ACHN (cell line): ENCODE data around the gene LRPPRC.

Experiments used
- DNase-seq: peaks from one replicate; pipeline ENCODE4 v3.0.0-alpha.2; 2015
- in situ Hi-C: cut with HindIII; loops from 2 replicates; pipeline ENCODE4 v1.10.0; 2017; ENCODE audit warnings: low sequenced_read_pairs, low pct_ligation_motif_present, low pct_unique_long_range_greater_than_20kb

Gene LRPPRC

DNA sequence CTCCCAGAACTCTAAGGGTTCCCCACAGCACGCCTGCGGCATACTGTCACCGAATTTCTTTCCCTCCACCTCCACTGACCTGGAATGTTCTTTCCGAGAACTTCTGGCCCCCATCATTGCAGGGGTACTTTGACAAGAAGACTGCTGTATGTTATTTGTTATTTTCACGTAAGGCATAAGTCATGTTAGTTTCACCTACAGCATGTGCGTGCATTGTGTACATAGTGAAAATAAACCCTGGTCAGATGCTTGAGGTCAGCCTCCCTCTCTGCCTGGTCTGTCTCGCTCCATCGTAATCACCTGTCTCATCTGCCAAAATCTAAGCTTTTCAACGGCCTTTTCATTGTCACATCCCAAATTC is 152.9 kb downstream of the LRPPRC start:
- DNase-seq = no peak
- in situ Hi-C loops = no loop called here

DNA sequence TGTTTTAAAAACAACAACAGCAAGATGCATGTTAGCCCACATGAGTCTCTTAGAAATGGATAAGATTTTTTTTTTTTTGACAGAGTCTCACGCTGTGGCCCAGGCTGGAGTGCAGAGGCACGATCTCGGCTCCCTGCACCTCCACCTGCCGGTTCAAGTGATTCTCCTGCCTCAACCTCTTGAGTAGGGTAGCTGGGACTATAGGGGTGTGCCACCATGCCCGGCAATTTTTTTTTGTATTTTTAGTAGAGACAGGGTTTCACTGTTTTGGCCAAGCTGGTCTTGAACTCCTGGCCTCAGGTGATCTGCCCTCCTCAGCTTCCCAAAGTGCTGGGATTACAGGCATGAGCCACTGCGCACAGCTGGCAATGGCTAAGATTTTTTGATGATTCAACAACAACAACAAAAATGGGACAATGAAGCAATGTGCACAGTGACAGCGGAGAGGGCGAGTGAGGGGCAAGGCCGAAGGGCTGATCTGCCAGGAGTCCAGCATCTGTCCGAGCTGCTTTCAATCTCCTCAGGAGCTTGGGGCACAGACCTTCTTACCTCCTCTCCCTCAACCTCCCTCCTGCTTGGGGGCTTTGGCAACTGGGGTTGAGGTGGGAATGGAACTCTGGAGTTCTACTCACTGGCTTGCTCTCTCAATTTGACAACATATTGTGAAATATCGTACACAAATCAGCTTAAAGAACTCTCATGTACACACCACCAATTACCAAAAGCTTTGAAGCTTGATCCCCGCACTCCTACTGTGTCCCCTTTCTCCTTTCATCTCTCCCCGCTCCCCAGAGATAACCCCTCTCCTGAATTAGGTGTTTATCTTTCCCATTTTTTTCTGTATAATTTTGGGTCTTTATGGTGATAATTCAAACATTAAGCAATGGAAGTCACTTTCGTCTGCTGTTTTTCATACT is 153.6 kb downstream of the LRPPRC start:
- no peak for DNase-seq
- in situ Hi-C loops = no loop called here

DNA sequence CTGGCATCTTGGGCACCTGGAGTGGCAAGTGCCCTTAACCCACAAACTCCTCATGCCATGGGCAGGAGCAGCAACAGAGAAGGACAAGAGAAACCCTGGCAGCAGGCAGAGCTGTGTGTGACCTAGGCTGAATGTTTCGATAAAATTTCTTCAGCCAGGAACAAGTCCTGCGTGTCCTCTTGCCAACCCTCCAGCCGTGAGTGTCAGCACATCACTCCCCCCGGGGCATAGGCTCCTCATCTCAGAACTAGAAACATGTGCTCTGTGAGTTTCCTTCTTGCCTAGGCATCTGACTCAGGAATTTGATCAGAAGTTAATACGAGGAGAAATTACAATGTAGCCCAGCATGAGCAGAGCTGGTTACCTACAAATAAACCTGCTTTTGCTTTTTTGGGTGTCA is 154.8 kb downstream of the LRPPRC start:
- no peak for DNase-seq
- in situ Hi-C loops = no loop called here

GRCh38 chr2:43839776-43840564 is 155.8 kb downstream of the LRPPRC start:
- in situ Hi-C loops = no loop called here
- DNase-seq = no peak

DNA sequence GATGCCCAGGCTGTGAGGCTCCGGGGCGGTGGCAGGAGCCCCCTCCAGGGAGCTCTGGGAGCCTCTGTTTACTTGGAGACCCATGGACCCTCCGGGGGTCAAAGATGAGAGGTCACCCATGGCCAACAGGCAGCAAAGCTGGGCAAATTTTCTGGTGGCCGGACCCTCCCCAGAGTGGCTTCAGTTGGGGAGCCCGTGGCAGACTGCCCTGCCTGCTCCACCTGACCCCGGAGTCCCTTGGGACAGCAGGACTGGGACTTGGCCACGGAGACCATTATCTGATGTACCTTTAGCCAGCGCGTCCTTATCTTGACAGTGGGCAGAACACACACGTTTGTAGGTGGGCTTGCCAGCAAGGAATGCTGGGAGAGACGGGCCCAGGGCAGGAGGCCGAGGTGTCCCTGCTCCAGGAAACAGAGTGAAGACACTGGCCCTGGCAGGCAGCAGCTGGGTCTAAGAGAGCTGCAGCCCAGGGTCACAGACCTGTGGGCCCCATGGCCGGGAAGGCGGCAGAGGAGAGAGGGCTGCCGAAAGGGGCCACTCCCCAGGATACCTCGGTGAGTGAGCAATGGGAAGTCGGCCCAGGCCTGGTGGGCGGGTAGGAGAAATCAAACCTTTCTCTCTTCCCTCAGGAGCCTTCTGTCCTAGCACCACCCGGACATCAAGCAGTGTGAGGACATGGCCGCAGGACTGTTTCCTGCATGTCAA is 157.1 kb downstream of the LRPPRC start, which contains the start of the genes ABCG5 and ABCG8:
ABCG5 (minus strand) TSS at position 280 of the 708 bp plus-strand sequence; CDS start at position 120, 160 bp downstream.
ABCG8 (plus strand) TSS at position 412 of the 708 bp plus-strand sequence; CDS start at position 495, 83 bp downstream.
- in situ Hi-C loops = no loop called here
- no peak for DNase-seq

GRCh38 chr2:43837831-43838559 is 157.8 kb downstream of the LRPPRC start:
- in situ Hi-C loops = no loop called here

GRCh38 chr2:43837033-43837432 is 158.8 kb downstream of the LRPPRC start:
- in situ Hi-C loops = no loop called here
- no peak for DNase-seq

More at GRCh38 chr2:43837831-43838559, 157.8 kb downstream of the LRPPRC start:
- no peak for DNase-seq
